Measurements from ENCODE around the gene KRTAP9-7.
A peak's percentile ranks its signal among the peaks of the same experiment; 100 is the strongest.

Gene KRTAP9-7

DNA sequence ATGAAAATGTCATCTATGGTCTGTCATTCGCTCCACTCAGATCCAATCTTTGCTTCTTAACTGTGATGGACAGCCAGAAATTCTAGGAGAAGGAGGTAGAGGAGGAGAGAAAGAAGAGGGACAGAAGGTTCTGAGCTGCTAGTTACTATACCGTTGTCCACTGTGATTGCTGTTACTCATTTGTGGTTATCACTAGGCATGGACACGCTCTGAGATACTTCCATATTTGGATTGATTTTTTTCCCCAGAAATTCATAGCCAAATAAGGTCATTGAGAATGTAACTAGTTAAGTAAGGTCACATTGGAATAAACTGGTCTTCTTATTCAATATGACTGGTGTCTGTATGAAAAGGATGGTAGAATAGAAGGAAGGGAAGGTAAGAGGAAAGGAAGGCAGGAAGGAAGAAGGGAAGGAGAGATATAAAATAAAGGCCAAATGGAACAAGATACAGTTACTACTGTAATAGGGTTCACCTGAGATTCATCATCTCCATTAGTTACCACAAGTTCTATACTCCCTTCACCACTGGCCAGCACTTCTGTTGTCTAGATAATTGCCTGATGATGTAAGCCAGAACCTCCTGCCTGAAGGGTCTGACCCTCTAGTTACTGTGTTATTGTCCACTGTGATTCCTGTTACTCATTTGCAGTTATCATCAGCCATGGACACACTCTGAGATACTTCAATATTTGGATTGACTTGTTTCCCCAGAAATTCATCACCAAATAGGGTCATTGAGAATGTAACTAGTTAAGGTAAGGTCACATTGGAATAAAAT is 2.9 kb downstream of the KRTAP9-7 start:
- no peak for DNase-seq

GRCh38 chr17:41284043-41284442 is 8.5 kb downstream of the KRTAP9-7 start:
- no peak for DNase-seq

GRCh38 chr17:41284546-41284945 is 9.0 kb downstream of the KRTAP9-7 start:
- DNase-seq: no peak

- no peak for DNase-seq
Observed at GRCh38 chr17:41287050-41287449, 11.6 kb downstream of the KRTAP9-7 start.

DNA sequence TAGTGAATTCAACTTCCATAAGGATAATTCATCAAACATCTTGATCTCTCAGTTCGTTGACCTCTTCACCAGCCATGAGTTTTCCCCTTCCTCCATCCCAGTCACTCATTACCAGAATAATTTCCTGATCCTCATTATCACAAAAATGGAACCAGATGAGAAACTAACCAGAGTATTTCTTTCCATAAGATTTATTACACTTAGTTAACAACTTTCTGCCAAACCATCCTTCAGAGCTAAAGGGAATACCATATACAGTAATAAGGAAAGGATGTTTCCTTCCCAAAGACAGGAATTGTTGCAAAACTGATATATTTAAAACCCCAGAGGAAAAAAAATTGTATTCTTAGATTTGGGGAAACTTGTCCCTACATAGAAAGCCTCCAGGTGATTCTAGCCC is 18.5 kb downstream of the KRTAP9-7 start:
- DNase-seq: no peak

GRCh38 chr17:41296846-41297245 is 21.3 kb downstream of the KRTAP9-7 start:
- no peak for DNase-seq

DNA sequence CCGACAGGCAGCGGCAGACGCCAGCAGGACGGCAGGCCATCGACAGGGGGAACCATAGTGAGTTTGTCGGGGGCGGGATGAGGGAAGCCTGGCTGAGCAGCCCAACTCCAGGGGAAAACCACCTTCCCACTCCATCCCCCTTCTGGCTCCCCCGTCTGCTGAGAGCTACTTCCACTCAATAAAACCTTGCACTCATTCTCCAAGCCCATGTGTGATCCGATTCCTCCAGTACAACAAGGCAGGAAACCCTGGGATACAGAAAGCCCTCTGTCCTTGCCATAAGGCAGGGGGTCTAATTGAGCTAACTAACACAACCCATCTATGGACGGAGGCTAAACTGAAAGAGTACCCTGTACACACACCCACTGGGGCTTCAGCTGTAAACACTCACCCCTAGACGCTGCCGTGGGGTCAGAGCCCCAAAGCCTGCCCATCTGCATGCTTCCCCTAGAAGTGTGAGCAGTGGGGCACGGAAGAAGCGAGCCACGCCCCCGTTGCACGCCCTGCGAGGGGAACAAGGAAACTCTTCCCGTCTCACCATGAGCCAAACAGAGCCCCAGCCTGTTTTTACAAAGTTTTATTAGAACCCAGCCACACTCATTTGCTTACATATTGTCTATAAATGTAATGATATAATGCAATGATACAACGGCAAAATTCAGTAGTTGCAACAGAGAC is 23.1 kb downstream of the KRTAP9-7 start:
- no peak for DNase-seq

- no peak for DNase-seq
Observed at GRCh38 chr17:41301204-41301790, 25.8 kb downstream of the KRTAP9-7 start.

GRCh38 chr17:41301916-41302901 is 26.7 kb downstream of the KRTAP9-7 start, which contains the start of gene KRTAP29-1:
KRTAP29-1 (minus strand) TSS chr17:41302851; CDS start chr17:41302851, 0 bp downstream.
- DNase-seq: no peak

GRCh38 chr17:41302981-41303380 is 27.5 kb downstream of the KRTAP9-7 start:
- DNase-seq: no peak

GRCh38 chr17:41304091-41304490 is 28.6 kb downstream of the KRTAP9-7 start:
- no peak for DNase-seq

DNA sequence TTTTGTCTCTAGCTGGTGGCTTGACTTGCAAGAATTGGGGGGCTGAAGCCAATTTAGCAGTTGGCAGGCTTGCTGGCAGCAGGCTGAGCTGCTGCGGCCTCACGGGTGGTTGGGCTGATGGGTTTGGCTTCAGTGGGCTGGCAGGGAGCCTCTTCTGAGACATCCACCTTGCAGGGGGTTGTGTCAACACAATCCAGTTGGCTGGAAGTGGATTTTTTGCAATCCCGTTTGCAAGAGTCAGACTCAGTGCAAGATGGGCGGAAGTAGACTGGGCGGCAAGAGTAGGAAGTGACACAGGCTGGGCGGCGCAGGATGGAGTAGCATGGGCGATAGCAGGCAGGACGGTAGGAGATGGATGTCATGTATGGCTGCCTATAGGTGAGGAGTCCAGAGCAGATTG is 32.1 kb downstream of the KRTAP9-7 start:
- DNase-seq: no peak

- no peak for DNase-seq
Observed at GRCh38 chr17:41308251-41308917, 32.9 kb downstream of the KRTAP9-7 start.

- no peak for DNase-seq
Observed at GRCh38 chr17:41308918-41309359, 33.4 kb downstream of the KRTAP9-7 start, which contains the start of gene KRTAP16-1. KRTAP16-1 (minus strand) TSS chr17:41309309; CDS start chr17:41309253, 56 bp downstream.

DNA sequence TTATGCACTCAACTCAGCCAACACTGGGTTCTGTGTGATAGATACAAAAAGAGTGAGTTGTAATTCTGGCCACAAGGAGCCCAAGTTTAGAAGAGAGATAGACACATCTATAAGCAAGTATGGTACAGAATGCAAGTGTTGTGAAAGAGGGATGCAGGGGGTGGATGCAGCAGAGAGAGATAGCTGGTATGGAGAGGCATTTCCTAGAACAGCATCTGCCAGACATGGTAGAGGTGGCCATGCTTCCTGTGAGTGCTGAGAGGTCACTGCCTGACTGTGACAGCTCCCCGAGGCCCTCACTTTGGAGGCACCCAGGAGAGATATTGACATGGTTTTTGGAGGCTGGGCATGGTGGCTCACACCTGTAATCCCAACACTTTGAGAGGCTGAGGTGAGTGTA is 35.6 kb downstream of the KRTAP9-7 start:
- no peak for DNase-seq

- DNase-seq: no peak
Observed at GRCh38 chr17:41315204-41315794, 39.8 kb downstream of the KRTAP9-7 start, which contains the start of gene KRTAP17-1. KRTAP17-1 (minus strand) TSS chr17:41315710; CDS start chr17:41315650, 60 bp downstream.

- no peak for DNase-seq
Observed at GRCh38 chr17:41315814-41316445, 40.4 kb downstream of the KRTAP9-7 start.

- no peak for DNase-seq
Observed at GRCh38 chr17:41318231-41318630, 42.7 kb downstream of the KRTAP9-7 start.

GRCh38 chr17:41322094-41322902 is 46.8 kb downstream of the KRTAP9-7 start:
- DNase-seq: peak; percentile 51
